H1 (cell line): ENCODE data around the gene FAM186B. TPM values are rescaled to one million over a fixed set of nuclear protein-coding genes. Genes with fewer than 3 reads are reported as not detected.

Experiments
- CTCF ChIA-PET: fragments of 300-600 bp; sonication (Branson Sonifier 250); formaldehyde crosslinking; loops from one replicate; lab custom pipeline; 2021; ENCODE audit not compliant: partially characterized antibody; lab: Charles Lee
- POLR2A ChIA-PET: fragments of 300-600 bp; sonication (Branson Sonifier 250); formaldehyde crosslinking; loops from one replicate; lab custom pipeline; 2021; ENCODE audit warnings: inconsistent platforms; ENCODE audit not compliant: partially characterized antibody; lab: Charles Lee
- DNase-seq, 2 experiments: peaks; one replicate each; pipeline versions ENCODE4 v3.0.0 to v3.0.0-alpha.2; 2010 to 2022; ENCODE audit warnings: low spot score in 2 of 2, low read depth in 1 of 2, mixed read lengths in 1 of 2
- FAIRE-seq: peaks from 2 replicates; lab custom pipeline; 2011; peaks lifted over from hg19 to GRCh38; lab: Jason Lieb, UNC
- H2AFZ ChIP-seq: 2 replicates; pipeline ENCODE4 v1.8.1; 2012; ENCODE audit warnings: low read length, inconsistent platforms
- H2AK5ac ChIP-seq: 2 replicates; pipeline ENCODE4 v1.6.1; 2013; ENCODE audit warnings: low read depth, low read length
- H2BK120ac ChIP-seq: replicated peaks from 2 replicates; pipeline ENCODE3; 2013; ENCODE audit warnings: low read depth, low read length, inconsistent platforms
- H2BK12ac ChIP-seq: 2 replicates; pipeline ENCODE4 v1.6.1; 2013; ENCODE audit warnings: low read depth, low read length
- H2BK15ac ChIP-seq: 2 replicates; pipeline ENCODE4 v1.6.1; 2013; ENCODE audit warnings: low read length
- H2BK20ac ChIP-seq: 2 replicates; pipeline ENCODE4 v1.6.1; 2013; ENCODE audit warnings: low read length
- H2BK5ac ChIP-seq: 2 replicates; pipeline ENCODE4 v1.6.1; 2013; ENCODE audit warnings: low read depth, low read length
- H3K14ac ChIP-seq: 2 replicates; pipeline ENCODE4 v1.6.1; 2013; ENCODE audit warnings: inconsistent platforms; ENCODE audit not compliant: insufficient read length
- H3K18ac ChIP-seq: 2 replicates; pipeline ENCODE4 v1.6.1; 2013; ENCODE audit warnings: low read length; ENCODE audit errors: extremely low read depth
- H3K23ac ChIP-seq: 2 replicates; pipeline ENCODE4 v1.6.1; 2013; ENCODE audit warnings: inconsistent platforms; ENCODE audit not compliant: insufficient read length
- H3K23me2 ChIP-seq: 2 replicates; pipeline ENCODE4 v1.6.1; 2013; ENCODE audit warnings: low read depth, low read length
- H3K27ac ChIP-seq: 2 replicates; pipeline ENCODE4 v1.6.1; 2011; ENCODE audit warnings: low read depth, low read length, inconsistent platforms
- H3K27me3 ChIP-seq, 4 experiments: replicated peaks in 1 of 4; 1 replicate in 1 of 4; 2 replicates in 3 of 4; pipeline versions ENCODE4 v1.6.1 to v1.8.1; 2011 to 2013; ENCODE audit warnings: low read length in 3 of 4, mild to moderate bottlenecking in 3 of 4, inconsistent platforms in 2 of 4, mixed read lengths in 2 of 4, moderate library complexity in 1 of 4; ENCODE audit not compliant: control insufficient read depth in 3 of 4, insufficient read depth in 3 of 4; ENCODE audit errors: extremely low read depth in 1 of 4
- H3K36me3 ChIP-seq, 4 experiments: 2 replicates each; pipeline versions ENCODE4 v1.6.1 to v1.8.1; 2011 to 2013; ENCODE audit warnings: mild to moderate bottlenecking in 4 of 4, low read length in 3 of 4, moderate library complexity in 2 of 4, control low read depth in 1 of 4, inconsistent platforms in 1 of 4; ENCODE audit not compliant: insufficient read depth in 4 of 4, control insufficient read depth in 2 of 4
- H3K4ac ChIP-seq: replicated peaks from 2 replicates; pipeline ENCODE3; 2013; ENCODE audit warnings: low read length, low read depth, mixed read lengths, inconsistent platforms; ENCODE audit not compliant: insufficient read length
- H3K4me1 ChIP-seq, 4 experiments: replicated peaks in 1 of 4; 1 replicate in 1 of 4; 2 replicates in 3 of 4; pipeline versions ENCODE4 v1.6.1 to v1.8.1; 2011 to 2013; ENCODE audit warnings: low read length in 3 of 4, inconsistent platforms in 2 of 4, mixed read lengths in 1 of 4; ENCODE audit not compliant: insufficient read depth in 4 of 4, control insufficient read depth in 3 of 4
- H3K4me2 ChIP-seq, 2 experiments: 2 replicates each; pipeline versions ENCODE4 v1.6.1 to v1.8.1; 2011 to 2013; ENCODE audit warnings: low read depth in 2 of 2, low read length in 2 of 2, control low read depth in 1 of 2, inconsistent platforms in 1 of 2, mild to moderate bottlenecking in 1 of 2; ENCODE audit not compliant: insufficient read depth in 1 of 2
- H3K4me3 ChIP-seq, 4 experiments: fragments of 200-600, 300-600 bp in 1 of 4; sonication (generic), shearing (Covaris generic), sonication (Bioruptor Twin) in 1 of 4; 2 replicates each; pipeline versions ENCODE4 v1.5.1 to v1.8.1; 2011 to 2016; ENCODE audit warnings: low read length in 4 of 4, low read depth in 3 of 4, control low read depth in 2 of 4, inconsistent platforms in 2 of 4, mild to moderate bottlenecking in 2 of 4, mixed read lengths in 1 of 4, moderate library complexity in 1 of 4; ENCODE audit not compliant: insufficient read depth in 2 of 4; ENCODE audit errors: extremely low read depth in 1 of 4
- H3K56ac ChIP-seq: replicated peaks from 2 replicates; pipeline ENCODE3; 2013; ENCODE audit warnings: low read depth, mild to moderate bottlenecking, mixed read lengths, low read length, inconsistent platforms; ENCODE audit not compliant: insufficient read length
- H3K79me1 ChIP-seq: 2 replicates; pipeline ENCODE4 v1.6.1; 2013; ENCODE audit warnings: low read depth, low read length, control low read depth
- H3K79me2 ChIP-seq, 2 experiments: 2 replicates each; pipeline versions ENCODE4 v1.6.1 to v1.8.1; 2012 to 2013; ENCODE audit warnings: low read length in 2 of 2, mild to moderate bottlenecking in 2 of 2, inconsistent platforms in 1 of 2; ENCODE audit not compliant: insufficient read depth in 2 of 2, control insufficient read depth in 1 of 2
- H3K9ac ChIP-seq, 4 experiments: replicated peaks in 1 of 4; 1 replicate in 1 of 4; 2 replicates in 3 of 4; pipeline versions ENCODE4 v1.6.1 to v1.8.1; 2011 to 2013; ENCODE audit warnings: low read depth in 3 of 4, low read length in 3 of 4, control low read depth in 2 of 4, mild to moderate bottlenecking in 2 of 4, moderate library complexity in 2 of 4, inconsistent platforms in 1 of 4; ENCODE audit errors: extremely low read depth in 1 of 4
- H3K9me3 ChIP-seq, 2 experiments: 2 replicates each; pipeline versions ENCODE4 v1.6.1 to v1.8.1; 2012 to 2013; ENCODE audit warnings: mild to moderate bottlenecking in 2 of 2, moderate library complexity in 2 of 2, control low read depth in 1 of 2, inconsistent platforms in 1 of 2, low read depth in 1 of 2, low read length in 1 of 2, mixed read lengths in 1 of 2; ENCODE audit not compliant: insufficient read depth in 2 of 2
- H4K20me1 ChIP-seq, 2 experiments: replicated peaks in 1 of 2; 2 replicates each; pipeline versions ENCODE3 to v1.8.1; 2011 to 2013; ENCODE audit warnings: inconsistent platforms in 2 of 2, low read length in 2 of 2, mild to moderate bottlenecking in 1 of 2; ENCODE audit not compliant: insufficient read depth in 2 of 2, control insufficient read depth in 1 of 2
- H4K5ac ChIP-seq: 2 replicates; pipeline ENCODE4 v1.6.1; 2013; ENCODE audit warnings: low read length, low read depth, mixed read lengths, inconsistent platforms; ENCODE audit not compliant: insufficient read length
- H4K8ac ChIP-seq: 2 replicates; pipeline ENCODE4 v1.8.0; 2013; ENCODE audit warnings: mild to moderate bottlenecking, moderate library complexity, low read length, inconsistent platforms; ENCODE audit not compliant: insufficient read depth; ENCODE audit errors: extremely low read depth
- H4K91ac ChIP-seq: replicated peaks from 2 replicates; pipeline ENCODE3; 2013; ENCODE audit warnings: low read length, mixed read lengths, inconsistent platforms; ENCODE audit not compliant: insufficient read length
- BRCA1 ChIP-seq: IDR thresholded peaks from 2 replicates; pipeline ENCODE4 v1.6.1; 2012; ENCODE audit warnings: low read depth, low read length, improper control_type of control experiment
- KDM4A ChIP-seq: IDR thresholded peaks from one replicate; pipeline ENCODE4 v1.7.1; 2012; ENCODE audit warnings: low read depth, mild to moderate bottlenecking, moderate library complexity, low read length, inconsistent platforms; ENCODE audit not compliant: severe bottlenecking
- MAFK ChIP-seq: IDR thresholded peaks from 2 replicates; pipeline ENCODE4 v1.6.1; 2012; ENCODE audit warnings: low read depth, mild to moderate bottlenecking, improper control_type of control experiment, low read length
- POLR2AphosphoS5 ChIP-seq: IDR thresholded peaks from 2 replicates; pipeline ENCODE4 v1.6.1; 2011; ENCODE audit warnings: low read depth, low read length
- RNF2 ChIP-seq: fragments of 200-900, 300-1000 bp; sonication (generic); IDR thresholded peaks from 2 replicates; pipeline ENCODE4 v1.7.1; 2016; ENCODE audit warnings: borderline replicate concordance, low read depth, mild to moderate bottlenecking, antibody characterized with exemption, low read length; ENCODE audit not compliant: poor library complexity, severe bottlenecking; ENCODE audit errors: missing control alignments
- SIX5 ChIP-seq: IDR thresholded peaks from 2 replicates; pipeline ENCODE4 v1.6.1; 2011; ENCODE audit warnings: mild to moderate bottlenecking, low read depth, low read length
- SP1 ChIP-seq: IDR thresholded peaks from 2 replicates; pipeline ENCODE4 v1.6.1; 2011; ENCODE audit warnings: low read depth, low read length
- YY1 ChIP-seq: IDR thresholded peaks from 2 replicates; pipeline ENCODE4 v1.6.1; 2011; ENCODE audit warnings: low read depth, mild to moderate bottlenecking, low read length
- WGBS, 2 experiments: shearing (Covaris generic) in 1 of 2; methylation state at CpG; one replicate each; pipeline versions ENCODE4 v1.1.6 to v1.1.7; 2013 to 2015; ENCODE audit warnings: low lambda C conversion rate in 2 of 2, mixed read lengths in 2 of 2, inconsistent platforms in 1 of 2, low coverage in 1 of 2, missing lambda C conversion rate in 1 of 2; ENCODE audit not compliant: insufficient replicate concordance in 2 of 2, insufficient coverage in 1 of 2, insufficient read length in 1 of 2; ENCODE audit errors: extremely low coverage in 1 of 2, missing lambda C conversion rate in 1 of 2; 5-methylcytosine and 5-hydroxymethylcytosine counted together
- polyA plus RNA-seq, 7 experiments: library from polyadenylated mRNA; depleted of rRNA in 3 of 7; stranded (reverse) in 5 of 7; unstranded in 2 of 7; fragments of >200 nt in 5 of 7; fragments of 200-250 nt in 2 of 7; gene quantifications; 1 replicate in 5 of 7; 2 replicates in 1 of 7; 4 replicates in 1 of 7; pipeline versions ENCODE4 v1.2.1 to v1.2.3, GENCODE V29; 2011 to 2013; ENCODE audit warnings: missing spikeins in 2 of 7, mixed read lengths in 2 of 7
- total RNA-seq: library from RNA; stranded (reverse); fragmentation: NEBNext Ultra II Directional; extraction: Animal tissue kit (Norgen Biotek cat#: 25700); gene quantifications from 2 replicates; pipeline ENCODE4 v1.2.1, GENCODE V29; 2021
- TF ChIP-seq, protein P1 (sequence below), 3 experiments: IDR thresholded peaks; 1 replicate in 2 of 3; 2 replicates in 1 of 3; pipeline versions ENCODE4 v1.5.1 to v1.6.1; 2011; ENCODE audit warnings: low read length in 3 of 3, mild to moderate bottlenecking in 3 of 3, inconsistent platforms in 2 of 3, low read depth in 1 of 3, moderate library complexity in 1 of 3; ENCODE audit not compliant: insufficient read depth in 1 of 3; ENCODE audit errors: control extremely low read depth in 1 of 3

FAM186B gene
- total and polyA plus RNA-seq, 2 of the 8 experiments (the other 6 are each of a cell fraction or from before 2014, with no cell fraction given): 0.12 to 0.73 TPM

DNA sequence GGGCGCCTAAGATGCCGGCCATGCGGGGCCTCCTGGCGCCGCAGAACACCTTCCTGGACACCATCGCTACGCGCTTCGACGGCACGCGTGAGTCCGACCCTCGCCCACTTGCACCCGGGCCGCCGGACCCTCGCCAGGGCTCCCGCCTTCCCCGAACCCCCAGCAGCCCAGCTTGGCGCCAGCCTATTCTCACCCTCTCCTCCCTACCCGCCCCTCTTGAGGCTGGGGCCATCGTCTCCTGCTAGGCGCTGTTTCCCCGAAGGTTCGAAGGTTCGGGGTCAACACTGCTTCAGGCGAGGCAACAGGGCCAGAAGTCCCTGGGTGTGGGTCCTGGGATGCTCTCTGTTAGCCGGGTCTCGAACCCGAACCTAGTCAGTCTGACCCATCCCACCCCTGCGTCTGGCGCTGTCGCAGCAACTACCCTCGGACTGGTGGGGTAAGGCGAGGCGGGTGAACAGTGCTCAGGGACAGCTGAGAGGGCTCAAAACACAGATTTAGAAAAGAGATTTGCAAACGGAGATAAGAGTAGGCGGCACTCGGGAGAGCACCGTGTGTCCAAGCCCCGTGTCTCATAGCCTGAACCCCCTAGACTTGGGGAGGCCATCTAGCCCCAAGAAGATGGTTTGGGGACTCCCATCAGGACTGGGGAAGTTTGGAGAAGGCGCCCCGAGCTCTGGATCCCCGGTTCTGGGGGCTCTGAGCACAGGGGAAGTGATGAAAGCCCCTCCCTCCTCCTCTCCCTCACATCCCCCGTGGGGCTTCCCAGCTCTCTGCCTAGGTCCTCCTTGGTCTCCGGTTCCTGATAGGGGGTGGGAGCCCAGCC is 65.8 kb downstream of the FAM186B start:
- 33% methylated on average over 28 of the region's 47 CpGs; no CpG with 5 or more reads in 1 of the 2 experiments for WGBS, 2 experiments
- DNase-seq: no peak
- POLR2A ChIA-PET: interaction anchor here (0.6 to 1.6 kb wide), 3 partner anchors 25 to 274 kb away, joined by 3 to 4 read pairs (median 3); partner anchors contain the start of gene TUBA1C
- TF ChIP-seq POLR2AphosphoS5 (no peak), BRCA1 (no peak), SP1 (no peak), MAFK (no peak), YY1 (no peak), RNF2 (no peak), KDM4A (peak; percentile 2), SIX5 (no peak)
- TF ChIP-seq, protein P1, sequence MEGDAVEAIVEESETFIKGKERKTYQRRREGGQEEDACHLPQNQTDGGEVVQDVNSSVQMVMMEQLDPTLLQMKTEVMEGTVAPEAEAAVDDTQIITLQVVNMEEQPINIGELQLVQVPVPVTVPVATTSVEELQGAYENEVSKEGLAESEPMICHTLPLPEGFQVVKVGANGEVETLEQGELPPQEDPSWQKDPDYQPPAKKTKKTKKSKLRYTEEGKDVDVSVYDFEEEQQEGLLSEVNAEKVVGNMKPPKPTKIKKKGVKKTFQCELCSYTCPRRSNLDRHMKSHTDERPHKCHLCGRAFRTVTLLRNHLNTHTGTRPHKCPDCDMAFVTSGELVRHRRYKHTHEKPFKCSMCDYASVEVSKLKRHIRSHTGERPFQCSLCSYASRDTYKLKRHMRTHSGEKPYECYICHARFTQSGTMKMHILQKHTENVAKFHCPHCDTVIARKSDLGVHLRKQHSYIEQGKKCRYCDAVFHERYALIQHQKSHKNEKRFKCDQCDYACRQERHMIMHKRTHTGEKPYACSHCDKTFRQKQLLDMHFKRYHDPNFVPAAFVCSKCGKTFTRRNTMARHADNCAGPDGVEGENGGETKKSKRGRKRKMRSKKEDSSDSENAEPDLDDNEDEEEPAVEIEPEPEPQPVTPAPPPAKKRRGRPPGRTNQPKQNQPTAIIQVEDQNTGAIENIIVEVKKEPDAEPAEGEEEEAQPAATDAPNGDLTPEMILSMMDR (IDR thresholded peaks at IDR 0.05; ENCODE audit: control extremely low read depth in 1 of 3, insufficient read depth in 1 of 3, low read depth in 1 of 3, low read length in 3 of 3): no peak

More for the DNA sequence above, 65.8 kb downstream of the FAM186B start:
- Histone ChIP-seq H4K20me1 (peaks cover 5 to 13% of the 10 kb centered on the region in 2 experiments), H3K27ac (no peak overlapping the region), H3K79me2 (no peaks in the 10 kb centered on the region), H2BK5ac (no peak overlapping the region), H3K18ac (no peak overlapping the region; the same call in 1 of the 2 replicates), H3K4me2 (peak overlapping the region; percentile 38 to 69), H4K8ac (peak overlapping the region; percentile 85), H3K4ac (no peak overlapping the region), H3K79me1 (no peaks in the 10 kb centered on the region), H3K4me3 (peak overlapping the region in 1 of 4 experiments; percentile 40; a peak in 5 of 8 replicates), H3K9me3 (no peaks in the 10 kb centered on the region), H2BK20ac (no peak overlapping the region), H3K9ac (no peak overlapping the region), H4K5ac (no peak overlapping the region), H3K56ac (no peak overlapping the region), H2BK120ac (no peak overlapping the region), H2BK15ac (no peak overlapping the region), H3K36me3 (peaks cover 0 to 6% (median 0%) of the 10 kb centered on the region in 4 experiments; a peak in 1 of 8 replicates), H4K91ac (no peak overlapping the region), H3K23me2 (peaks cover 16% of the 10 kb centered on the region), H3K14ac (no peak overlapping the region), H3K27me3 (peaks cover 72 to 95% (median 92%) of the 10 kb centered on the region in 4 experiments), H3K23ac (no peak overlapping the region), H2BK12ac (no peak overlapping the region), H3K4me1 (peaks cover 0 to 32% (median 15%) of the 10 kb centered on the region in 4 experiments; a peak in 6 of 7 replicates), H2AFZ (0 out of 2 replicates have a peak overlapping the region, but pooled peaks have one; percentile 45), H2AK5ac (no peak overlapping the region)
- no peak for FAIRE-seq
- CTCF ChIA-PET: interaction anchor here (1.0 to 7.8 kb wide), 4 partner anchors 12 to 192 kb away, joined by 3 to 91 read pairs (median 6); no protein-coding TSS in a partner anchor
